H9 (cell line): ENCODE results near the gene SNX11. TPM values are rescaled to one million over a fixed set of nuclear protein-coding genes. Genes with fewer than 3 reads are reported as not detected.

Source experiments
- DNase-seq: peaks from one replicate; pipeline ENCODE4 v3.0.0-alpha.2; 2017
- H2AFZ ChIP-seq: one replicate; pipeline ENCODE4 v1.6.1; 2013; ENCODE audit warnings: mild to moderate bottlenecking, low read length, control low read depth, moderate library complexity
- H2AK5ac ChIP-seq: 2 replicates; pipeline ENCODE4 v1.6.1; 2013; ENCODE audit warnings: low read length, control low read depth, mixed read lengths; ENCODE audit not compliant: insufficient read length
- H2BK120ac ChIP-seq: one replicate; pipeline ENCODE4 v1.6.1; 2013; ENCODE audit warnings: low read depth, mild to moderate bottlenecking, low read length, control low read depth, inconsistent platforms; ENCODE audit not compliant: poor library complexity, severe bottlenecking
- H2BK12ac ChIP-seq: 2 replicates; pipeline ENCODE4 v1.6.1; 2013; ENCODE audit warnings: low read length, control low read depth, mixed read lengths, low read depth; ENCODE audit not compliant: insufficient read length
- H2BK15ac ChIP-seq: 2 replicates; pipeline ENCODE4 v1.6.1; 2013; ENCODE audit warnings: low read depth, low read length, control low read depth
- H2BK20ac ChIP-seq: one replicate; pipeline ENCODE4 v1.6.1; 2013; ENCODE audit warnings: low read depth, mild to moderate bottlenecking, low read length, control low read depth, inconsistent platforms; ENCODE audit not compliant: poor library complexity, severe bottlenecking
- H2BK5ac ChIP-seq: 2 replicates; pipeline ENCODE4 v1.6.1; 2013; ENCODE audit warnings: low read length, control low read depth, mixed read lengths; ENCODE audit not compliant: insufficient read length
- H3K14ac ChIP-seq: 2 replicates; pipeline ENCODE4 v1.6.1; 2013; ENCODE audit warnings: low read length, control low read depth; ENCODE audit not compliant: insufficient read depth
- H3K18ac ChIP-seq: 2 replicates; pipeline ENCODE4 v1.6.1; 2013; ENCODE audit warnings: low read depth, mild to moderate bottlenecking, mixed read lengths, low read length, control low read depth; ENCODE audit not compliant: insufficient read length
- H3K23ac ChIP-seq: 2 replicates; pipeline ENCODE4 v1.6.1; 2013; ENCODE audit warnings: low read length, control low read depth, mixed read lengths, low read depth; ENCODE audit not compliant: insufficient read length
- H3K23me2 ChIP-seq: 2 replicates; pipeline ENCODE4 v1.6.1; 2013; ENCODE audit warnings: low read depth, mild to moderate bottlenecking, mixed read lengths, low read length, control low read depth; ENCODE audit not compliant: insufficient read length, poor library complexity, severe bottlenecking
- H3K27ac ChIP-seq: 2 replicates; pipeline ENCODE4 v1.5.1; 2013; ENCODE audit warnings: low read length, control low read depth, mixed read lengths, low read depth; ENCODE audit not compliant: insufficient read length
- H3K27me3 ChIP-seq: 2 replicates; pipeline ENCODE4 v1.6.1; 2013; ENCODE audit warnings: low read length, control low read depth, inconsistent platforms; ENCODE audit not compliant: insufficient read depth
- H3K4ac ChIP-seq: 2 replicates; pipeline ENCODE4 v1.6.1; 2013; ENCODE audit warnings: low read depth, mild to moderate bottlenecking, control low read depth, inconsistent platforms, low read length, moderate library complexity
- H3K4me1 ChIP-seq: 2 replicates; pipeline ENCODE4 v1.6.1; 2013; ENCODE audit warnings: low read length, control low read depth, inconsistent platforms; ENCODE audit not compliant: insufficient read depth
- H3K4me2 ChIP-seq: 2 replicates; pipeline ENCODE4 v1.6.1; 2013; ENCODE audit warnings: low read length, control low read depth, mixed read lengths; ENCODE audit not compliant: insufficient read length, insufficient read depth
- H3K56ac ChIP-seq: 2 replicates; pipeline ENCODE4 v1.6.1; 2013; ENCODE audit warnings: low read depth, mild to moderate bottlenecking, mixed read lengths, low read length, control low read depth; ENCODE audit not compliant: insufficient read length
- H3K79me1 ChIP-seq: 2 replicates; pipeline ENCODE4 v1.6.1; 2013; ENCODE audit warnings: low read depth, mild to moderate bottlenecking, moderate library complexity, low read length, control low read depth, inconsistent platforms; ENCODE audit not compliant: insufficient read depth, poor library complexity, severe bottlenecking
- H3K79me2 ChIP-seq: 2 replicates; pipeline ENCODE4 v1.6.1; 2013; ENCODE audit warnings: low read length, control low read depth, inconsistent platforms; ENCODE audit not compliant: insufficient read depth
- H3K9ac ChIP-seq: 2 replicates; pipeline ENCODE4 v1.6.1; 2013; ENCODE audit warnings: low read length, control low read depth, mixed read lengths; ENCODE audit not compliant: insufficient read length; ENCODE audit errors: extremely low read depth
- H3K9me3 ChIP-seq: one replicate; pipeline ENCODE4 v1.6.1; 2013; ENCODE audit warnings: low read depth, low read length, inconsistent platforms; ENCODE audit not compliant: control insufficient read depth
- H3T11ph ChIP-seq: one replicate; pipeline ENCODE4 v1.6.1; 2013; ENCODE audit warnings: mild to moderate bottlenecking, low read length, control low read depth, inconsistent platforms
- H4K20me1 ChIP-seq: one replicate; pipeline ENCODE4 v1.6.1; 2013; ENCODE audit not compliant: control insufficient read depth, insufficient read length, insufficient read depth
- H4K5ac ChIP-seq: 2 replicates; pipeline ENCODE4 v1.6.1; 2013; ENCODE audit warnings: low read depth, mild to moderate bottlenecking, mixed read lengths, low read length, control low read depth; ENCODE audit not compliant: insufficient read length
- H4K8ac ChIP-seq: replicated peaks from 2 replicates; pipeline ENCODE4 v1.6.1; 2013; ENCODE audit warnings: low read length, control low read depth, mixed read lengths, low read depth; ENCODE audit not compliant: insufficient read length
- H4K91ac ChIP-seq: 2 replicates; pipeline ENCODE4 v1.6.1; 2013; ENCODE audit warnings: low read depth, mild to moderate bottlenecking, moderate library complexity, mixed read lengths, low read length, control low read depth; ENCODE audit not compliant: insufficient read length
- H3K27ac Mint-ChIP-seq, 3 experiments: 2 replicates in 2 of 3; 3 replicates in 1 of 3; pipeline ENCODE4 v1.8.0; 2020 to 2021; ENCODE audit warnings: mixed read lengths in 3 of 3, mild to moderate bottlenecking in 1 of 3, moderate library complexity in 1 of 3
- H3K27me3 Mint-ChIP-seq: 2 replicates; pipeline ENCODE4 v1.8.0; 2021; ENCODE audit warnings: low read depth, mild to moderate bottlenecking, moderate library complexity, mixed read lengths
- H3K36me3 Mint-ChIP-seq, 3 experiments: 2 replicates in 2 of 3; 3 replicates in 1 of 3; pipeline ENCODE4 v1.8.0; 2020 to 2021; ENCODE audit warnings: low read depth in 3 of 3, mixed read lengths in 3 of 3; ENCODE audit not compliant: insufficient read depth in 1 of 3
- H3K4me1 Mint-ChIP-seq, 2 experiments: 2 replicates each; pipeline ENCODE4 v1.8.0; 2020; ENCODE audit warnings: mixed read lengths in 2 of 2
- H3K4me3 Mint-ChIP-seq, 2 experiments: 2 replicates in 1 of 2; 3 replicates in 1 of 2; pipeline ENCODE4 v1.8.0; 2020 to 2021; ENCODE audit warnings: mild to moderate bottlenecking in 2 of 2, mixed read lengths in 2 of 2, moderate library complexity in 1 of 2
- H3K9me3 Mint-ChIP-seq, 2 experiments: 2 replicates in 1 of 2; 3 replicates in 1 of 2; pipeline ENCODE4 v1.8.0; 2020; ENCODE audit warnings: mild to moderate bottlenecking in 2 of 2, mixed read lengths in 2 of 2, moderate library complexity in 1 of 2
- WGBS: extraction: QIAGEN DNeasy Blood & Tissue Kit; methylation state at CpG from one replicate; pipeline ENCODE4 v1.1.7; 2013; ENCODE audit warnings: missing lambda C conversion rate, low lambda C conversion rate, mixed read lengths; ENCODE audit not compliant: insufficient read length; ENCODE audit errors: extremely low coverage; 5-methylcytosine and 5-hydroxymethylcytosine counted together
- total RNA-seq: library from RNA; stranded (reverse); gene quantifications from 2 replicates; pipeline ENCODE4 v1.2.1, GENCODE V29; 2021
- TF ChIP-seq, protein P1 (sequence below): fragments of 200-600 bp; sonication (generic); conservative IDR thresholded peaks from 3 replicates; pipeline ENCODE4 v1.8.0; 2021; ENCODE audit warnings: antibody characterized with exemption, mild to moderate bottlenecking

SNX11 gene
- total RNA-seq, 1 experiment from 2014 or later, result 20.0 TPM

DNA sequence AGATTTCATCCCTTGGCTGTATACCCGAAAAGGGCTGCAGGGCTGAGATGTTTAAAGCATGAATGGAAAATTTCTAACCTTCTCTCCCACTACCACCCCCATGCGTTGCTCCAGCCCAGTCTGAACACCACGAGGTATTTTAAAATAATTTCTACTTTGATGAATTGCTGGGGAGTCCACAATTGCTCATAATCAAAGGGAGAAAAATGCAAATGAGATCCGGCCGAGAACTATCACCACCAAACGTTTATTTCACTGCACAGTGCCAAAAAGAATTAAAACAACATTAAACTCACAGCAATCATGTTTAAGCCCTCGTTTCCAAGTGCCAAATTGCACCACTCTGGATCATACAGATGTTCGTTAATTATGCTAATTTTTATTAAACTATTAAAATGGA is 36.7 kb downstream of the SNX11 start:
- Histone ChIP-seq H3K4ac (no peak overlapping the region), H3K79me2 (no peaks in the 10 kb centered on the region), H3K18ac (no peak overlapping the region), H4K8ac (no peak overlapping the region), H4K91ac (no peak overlapping the region), H2BK5ac (no peak overlapping the region), H3K56ac (no peak overlapping the region), H3K23me2 (no peaks in the 10 kb centered on the region), H4K5ac (no peak overlapping the region), H4K20me1 (no peaks in the 10 kb centered on the region), H2AK5ac (no peak overlapping the region), H3K23ac (no peak overlapping the region), H2BK15ac (no peak overlapping the region), H3K9ac (no peak overlapping the region), H3K9me3 (no peaks in the 10 kb centered on the region), H3T11ph (no peak overlapping the region), H2AFZ (no peak overlapping the region), H2BK120ac (no peak overlapping the region), H3K27me3 (no peaks in the 10 kb centered on the region), H3K14ac (no peak overlapping the region), H3K27ac (no peak overlapping the region), H3K4me1 (no peaks in the 10 kb centered on the region), H3K79me1 (no peaks in the 10 kb centered on the region), H3K4me2 (no peak overlapping the region), H2BK12ac (no peak overlapping the region), H2BK20ac (no peak overlapping the region)
- Mint-ChIP-seq H3K27me3 (peaks cover 23% of the 10 kb centered on the region), H3K4me1 (peaks cover 11 to 19% of the 10 kb centered on the region in 2 experiments), H3K9me3 (no peaks in the 10 kb centered on the region), H3K36me3 (no peaks in the 10 kb centered on the region), H3K4me3 (no peak overlapping the region), H3K27ac (no peak overlapping the region)
- no peak for DNase-seq
- TF ChIP-seq, protein P1, sequence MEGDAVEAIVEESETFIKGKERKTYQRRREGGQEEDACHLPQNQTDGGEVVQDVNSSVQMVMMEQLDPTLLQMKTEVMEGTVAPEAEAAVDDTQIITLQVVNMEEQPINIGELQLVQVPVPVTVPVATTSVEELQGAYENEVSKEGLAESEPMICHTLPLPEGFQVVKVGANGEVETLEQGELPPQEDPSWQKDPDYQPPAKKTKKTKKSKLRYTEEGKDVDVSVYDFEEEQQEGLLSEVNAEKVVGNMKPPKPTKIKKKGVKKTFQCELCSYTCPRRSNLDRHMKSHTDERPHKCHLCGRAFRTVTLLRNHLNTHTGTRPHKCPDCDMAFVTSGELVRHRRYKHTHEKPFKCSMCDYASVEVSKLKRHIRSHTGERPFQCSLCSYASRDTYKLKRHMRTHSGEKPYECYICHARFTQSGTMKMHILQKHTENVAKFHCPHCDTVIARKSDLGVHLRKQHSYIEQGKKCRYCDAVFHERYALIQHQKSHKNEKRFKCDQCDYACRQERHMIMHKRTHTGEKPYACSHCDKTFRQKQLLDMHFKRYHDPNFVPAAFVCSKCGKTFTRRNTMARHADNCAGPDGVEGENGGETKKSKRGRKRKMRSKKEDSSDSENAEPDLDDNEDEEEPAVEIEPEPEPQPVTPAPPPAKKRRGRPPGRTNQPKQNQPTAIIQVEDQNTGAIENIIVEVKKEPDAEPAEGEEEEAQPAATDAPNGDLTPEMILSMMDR, result no peak
- no CpG with 5 or more reads among the region's 8 CpGs for WGBS
